OCI-LY1 (cell line): Measurements from ENCODE around the gene SERPINA4.

ENCODE experiments used
- H2AFZ ChIP-seq: fragments of 200-600 bp; sonication (generic), shearing (Covaris generic); 2 replicates; pipeline ENCODE4 v1.6.0; 2014; ENCODE audit warnings: antibody characterized with exemption, mild to moderate bottlenecking, low read length
- H3F3A ChIP-seq: fragments of 200-600 bp; sonication (generic), shearing (Covaris generic); 2 replicates; pipeline ENCODE4 v1.6.0; 2014; ENCODE audit warnings: mild to moderate bottlenecking, antibody characterized with exemption, low read length, moderate library complexity; ENCODE audit not compliant: insufficient read depth
- H3K27ac ChIP-seq: fragments of 200-600 bp; sonication (generic); 2 replicates; pipeline ENCODE4 v1.5.1; 2014; ENCODE audit warnings: low read length, mixed run types, mild to moderate bottlenecking, low read depth; ENCODE audit not compliant: poor library complexity, severe bottlenecking
- H3K27me3 ChIP-seq: fragments of 200-600 bp; sonication (generic); 2 replicates; pipeline ENCODE4 v1.6.0; 2014; ENCODE audit warnings: antibody characterized with exemption, mild to moderate bottlenecking, low read length, moderate library complexity; ENCODE audit not compliant: insufficient read depth
- H3K36me3 ChIP-seq: fragments of 200-600 bp; sonication (generic); 2 replicates; pipeline ENCODE4 v1.6.1; 2014; ENCODE audit warnings: mild to moderate bottlenecking, antibody characterized with exemption, low read length, moderate library complexity, mixed read lengths; ENCODE audit not compliant: insufficient read depth
- H3K4me1 ChIP-seq: fragments of 200-600 bp; sonication (generic); 2 replicates; pipeline ENCODE4 v1.5.1; 2014; ENCODE audit warnings: mild to moderate bottlenecking, low read length, moderate library complexity; ENCODE audit not compliant: insufficient read depth, severe bottlenecking
- H3K4me2 ChIP-seq: fragments of 200-600 bp; sonication (generic), shearing (Covaris generic); 2 replicates; pipeline ENCODE4 v1.6.1; 2014; ENCODE audit warnings: low read length
- H3K4me3 ChIP-seq: fragments of 200-600 bp; sonication (generic); 2 replicates; pipeline ENCODE4 v1.5.1; 2014; ENCODE audit warnings: low read length, low read depth, mild to moderate bottlenecking, mixed read lengths; ENCODE audit not compliant: poor library complexity, severe bottlenecking
- H3K79me2 ChIP-seq: fragments of 200-600 bp; shearing (Covaris generic); 2 replicates; pipeline ENCODE4 v1.6.1; 2016; ENCODE audit warnings: mixed run types, low read length, mixed read lengths; ENCODE audit not compliant: insufficient read depth
- H3K9ac ChIP-seq: fragments of 200-600 bp; sonication (generic), shearing (Covaris generic); 2 replicates; pipeline ENCODE4 v1.6.1; 2014; ENCODE audit warnings: mild to moderate bottlenecking, low read length, mixed read lengths
- H3K9me2 ChIP-seq: fragments of 200-600 bp; sonication (generic), shearing (Covaris generic); 2 replicates; pipeline ENCODE4 v1.6.1; 2014; ENCODE audit warnings: low read depth, mild to moderate bottlenecking, low read length, mixed read lengths
- H3K9me3 ChIP-seq: fragments of 200-600 bp; shearing (Covaris generic); 2 replicates; pipeline ENCODE4 v1.6.1; 2014; ENCODE audit warnings: low read length, mixed read lengths
- H4K20me1 ChIP-seq: fragments of 200-600 bp; sonication (generic), shearing (Covaris generic); 2 replicates; pipeline ENCODE4 v1.6.0; 2016; ENCODE audit warnings: mild to moderate bottlenecking, low read length; ENCODE audit not compliant: insufficient read depth
- EZH2 ChIP-seq: fragments of 200-600 bp; sonication (generic), shearing (Covaris generic); IDR thresholded peaks from 2 replicates; pipeline ENCODE4 v1.8.0; 2017; ENCODE audit warnings: borderline replicate concordance, mixed run types, mild to moderate bottlenecking, antibody characterized with exemption, low read length, moderate library complexity, mixed read lengths
- TF ChIP-seq, protein P1 (sequence below): fragments of 200-600 bp; sonication (generic), shearing (Covaris generic); IDR thresholded peaks from 2 replicates; pipeline ENCODE4 v1.5.1; 2017; ENCODE audit warnings: mild to moderate bottlenecking, antibody characterized with exemption, low read length, moderate library complexity, mixed read lengths

The SERPINA4 gene, protein sequence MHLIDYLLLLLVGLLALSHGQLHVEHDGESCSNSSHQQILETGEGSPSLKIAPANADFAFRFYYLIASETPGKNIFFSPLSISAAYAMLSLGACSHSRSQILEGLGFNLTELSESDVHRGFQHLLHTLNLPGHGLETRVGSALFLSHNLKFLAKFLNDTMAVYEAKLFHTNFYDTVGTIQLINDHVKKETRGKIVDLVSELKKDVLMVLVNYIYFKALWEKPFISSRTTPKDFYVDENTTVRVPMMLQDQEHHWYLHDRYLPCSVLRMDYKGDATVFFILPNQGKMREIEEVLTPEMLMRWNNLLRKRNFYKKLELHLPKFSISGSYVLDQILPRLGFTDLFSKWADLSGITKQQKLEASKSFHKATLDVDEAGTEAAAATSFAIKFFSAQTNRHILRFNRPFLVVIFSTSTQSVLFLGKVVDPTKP

DNA sequence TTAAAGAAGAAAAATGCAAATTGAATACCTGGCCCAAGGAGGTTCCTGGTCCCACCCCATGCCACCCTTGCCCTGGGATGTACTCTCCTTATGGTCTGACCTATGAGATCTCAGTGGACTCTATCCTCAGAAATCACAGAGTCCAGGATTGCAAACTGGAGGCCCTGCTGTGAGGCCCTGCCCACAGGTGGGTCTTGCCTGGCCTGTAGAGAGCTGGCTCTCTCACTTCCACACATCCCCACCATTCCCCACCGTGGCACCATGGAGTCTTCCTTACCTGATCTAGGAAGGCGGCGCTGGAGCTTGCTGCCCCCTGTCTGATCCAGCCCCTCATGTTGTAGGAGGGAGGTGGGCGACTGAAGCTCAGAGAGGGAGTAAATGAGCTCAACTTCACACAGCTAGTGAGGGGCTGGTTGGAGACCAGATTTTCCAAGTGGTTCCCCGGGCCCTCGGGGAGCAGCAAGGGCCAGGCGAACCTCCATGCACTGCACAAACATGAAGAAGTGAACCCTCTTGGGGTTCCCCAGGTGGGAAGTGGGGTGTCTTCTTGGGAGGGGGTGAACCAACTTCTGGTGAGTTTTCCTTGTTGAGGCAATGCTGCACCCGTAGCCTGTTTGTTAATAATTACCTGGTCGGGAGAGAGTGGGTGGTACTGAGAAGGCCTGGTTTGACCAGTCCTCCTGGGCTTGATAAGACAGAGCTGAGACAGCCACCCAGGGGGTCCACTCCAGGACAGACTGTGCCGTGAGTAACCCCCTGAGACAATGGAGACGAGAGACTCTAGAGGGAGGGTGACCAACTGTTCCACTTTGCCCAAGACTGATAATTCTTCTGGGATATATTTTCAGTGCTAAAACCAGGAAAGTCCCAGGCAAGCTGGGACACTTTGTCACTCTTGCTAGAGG lies at the start of gene SERPINA4:
SERPINA4 (plus strand) TSS at position 692 of the 905 bp plus-strand sequence. CDS start 2,041 bp downstream, outside the sequence.
- Histone ChIP-seq H3K79me2 (no peaks in the 10 kb centered on the region), H3K36me3 (no peaks in the 10 kb centered on the region), H3K4me2 (no peak within 1 kb of the TSS), H3K27ac (no peak within 1 kb of the TSS), H3K4me1 (no peaks in the 10 kb centered on the region), H2AFZ (no peak within 1 kb of the TSS), H3F3A (no peaks in the 10 kb centered on the region), H3K9ac (no peak within 1 kb of the TSS), H4K20me1 (no peaks in the 10 kb centered on the region), H3K9me2 (no peaks in the 10 kb centered on the region), H3K9me3 (no peaks in the 10 kb centered on the region), H3K27me3 (no peaks in the 10 kb centered on the region), H3K4me3 (no peak within 1 kb of the TSS)
- TF ChIP-seq, protein P1, sequence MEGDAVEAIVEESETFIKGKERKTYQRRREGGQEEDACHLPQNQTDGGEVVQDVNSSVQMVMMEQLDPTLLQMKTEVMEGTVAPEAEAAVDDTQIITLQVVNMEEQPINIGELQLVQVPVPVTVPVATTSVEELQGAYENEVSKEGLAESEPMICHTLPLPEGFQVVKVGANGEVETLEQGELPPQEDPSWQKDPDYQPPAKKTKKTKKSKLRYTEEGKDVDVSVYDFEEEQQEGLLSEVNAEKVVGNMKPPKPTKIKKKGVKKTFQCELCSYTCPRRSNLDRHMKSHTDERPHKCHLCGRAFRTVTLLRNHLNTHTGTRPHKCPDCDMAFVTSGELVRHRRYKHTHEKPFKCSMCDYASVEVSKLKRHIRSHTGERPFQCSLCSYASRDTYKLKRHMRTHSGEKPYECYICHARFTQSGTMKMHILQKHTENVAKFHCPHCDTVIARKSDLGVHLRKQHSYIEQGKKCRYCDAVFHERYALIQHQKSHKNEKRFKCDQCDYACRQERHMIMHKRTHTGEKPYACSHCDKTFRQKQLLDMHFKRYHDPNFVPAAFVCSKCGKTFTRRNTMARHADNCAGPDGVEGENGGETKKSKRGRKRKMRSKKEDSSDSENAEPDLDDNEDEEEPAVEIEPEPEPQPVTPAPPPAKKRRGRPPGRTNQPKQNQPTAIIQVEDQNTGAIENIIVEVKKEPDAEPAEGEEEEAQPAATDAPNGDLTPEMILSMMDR, result no peak
- TF ChIP-seq EZH2, result no peak

DNA sequence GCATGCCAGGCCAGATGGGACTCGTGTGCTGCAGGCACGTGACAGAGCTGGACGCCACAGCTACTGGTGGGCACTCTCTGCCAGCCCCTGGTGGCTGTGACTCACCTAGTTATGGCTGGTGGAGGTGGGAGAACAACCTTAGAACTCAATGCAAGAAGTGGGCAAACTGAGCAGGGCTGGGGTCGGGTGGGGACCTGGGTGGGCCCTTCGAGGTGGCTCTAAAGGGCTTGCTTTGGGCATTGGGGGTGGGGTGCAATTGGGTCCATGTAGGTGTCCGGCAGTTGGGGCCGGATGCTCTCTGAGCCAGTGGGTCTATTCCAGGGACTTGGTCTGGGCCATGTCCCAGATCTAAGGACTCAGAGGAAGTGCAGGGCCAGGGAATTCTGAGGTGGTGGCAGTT lies 46.9 kb upstream of the SERPINA4 start:
- Histone ChIP-seq H2AFZ (no peak overlapping the region), H3K27me3 (peaks cover 6% of the 10 kb centered on the region; the same call in 1 of the 2 replicates), H3F3A (no peaks in the 10 kb centered on the region), H3K9me3 (no peaks in the 10 kb centered on the region), H3K36me3 (no peaks in the 10 kb centered on the region), H3K79me2 (no peaks in the 10 kb centered on the region), H3K9me2 (no peaks in the 10 kb centered on the region), H3K9ac (no peak overlapping the region), H3K4me1 (no peaks in the 10 kb centered on the region), H3K4me3 (no peak overlapping the region), H3K27ac (no peak overlapping the region), H3K4me2 (no peak overlapping the region), H4K20me1 (no peaks in the 10 kb centered on the region)
- TF ChIP-seq, protein P1, result no peak
- no peak for TF ChIP-seq EZH2

DNA sequence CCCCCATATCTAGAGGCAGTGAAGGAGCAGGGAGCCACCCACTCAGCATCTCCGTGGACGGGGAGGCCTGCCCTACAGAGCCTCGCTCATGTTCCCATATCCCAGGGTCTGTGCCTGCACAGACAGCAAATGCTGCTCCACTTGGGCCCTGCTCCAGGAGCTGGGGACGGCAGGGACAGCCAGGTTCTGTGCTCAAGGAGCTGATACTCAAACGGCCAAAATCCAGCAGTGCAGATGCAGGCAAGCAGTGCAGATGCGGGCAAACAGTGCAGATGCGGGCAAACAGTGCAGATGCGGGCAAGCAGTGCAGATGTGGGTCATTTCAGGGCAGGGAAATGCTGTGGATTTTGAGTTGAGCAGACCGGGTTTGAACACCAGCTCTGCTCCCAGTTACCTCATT lies 45.8 kb upstream of the SERPINA4 start:
- Histone ChIP-seq H3K27ac (no peak overlapping the region), H3F3A (no peaks in the 10 kb centered on the region), H2AFZ (no peak overlapping the region), H3K36me3 (no peaks in the 10 kb centered on the region), H3K79me2 (no peaks in the 10 kb centered on the region), H3K4me2 (no peak overlapping the region), H3K27me3 (peaks cover 6% of the 10 kb centered on the region; the same call in 1 of the 2 replicates), H3K9me2 (no peaks in the 10 kb centered on the region), H4K20me1 (no peaks in the 10 kb centered on the region), H3K9ac (no peak overlapping the region), H3K4me3 (no peak overlapping the region), H3K9me3 (no peaks in the 10 kb centered on the region), H3K4me1 (no peaks in the 10 kb centered on the region)
- TF ChIP-seq, protein P1, result no peak
- TF ChIP-seq EZH2, result no peak
